HepG2 (cell line): ENCODE data around the gene GNB3. TPM values are rescaled to one million over a fixed set of nuclear protein-coding genes. Genes with fewer than 3 reads are reported as not detected.

Source experiments
- BCLAF1 ChIP-seq: fragments of 450-650 bp; IDR thresholded peaks from 2 replicates; pipeline ENCODE4 v1.6.1; 2017; ENCODE audit warnings: mild to moderate bottlenecking
- DPF2 ChIP-seq: sonication (generic); formaldehyde crosslinking; IDR thresholded peaks from 2 replicates; pipeline ENCODE4 v1.4.0; 2020; ENCODE audit warnings: mild to moderate bottlenecking, low read depth, missing genetic modification reagents, borderline replicate concordance
- HNF1A ChIP-seq, 2 experiments: sonication (generic) in 1 of 2; formaldehyde crosslinking in 1 of 2; IDR thresholded peaks; 2 replicates each; pipeline versions ENCODE4 v1.4.0 to v1.6.1; 2016 to 2020; ENCODE audit warnings: borderline replicate concordance in 1 of 2, low read depth in 1 of 2, mild to moderate bottlenecking in 1 of 2, missing genetic modification reagents in 1 of 2
- MEIS2 ChIP-seq: sonication (generic); formaldehyde crosslinking; IDR thresholded peaks from 2 replicates; pipeline ENCODE4 v1.9.0; 2021; ENCODE audit warnings: mild to moderate bottlenecking, missing genetic modification reagents
- NFAT5 ChIP-seq: sonication (generic); formaldehyde crosslinking; IDR thresholded peaks from 2 replicates; pipeline ENCODE4 v1.4.0; 2020; ENCODE audit warnings: missing genetic modification reagents
- NR2F2 ChIP-seq: IDR thresholded peaks from 2 replicates; pipeline ENCODE4 v1.6.1; 2012; ENCODE audit warnings: low read depth, inconsistent platforms, borderline replicate concordance
- SALL1 ChIP-seq: sonication (generic); formaldehyde crosslinking; IDR thresholded peaks from 2 replicates; pipeline ENCODE4 v1.8.0; 2022; ENCODE audit warnings: mild to moderate bottlenecking, missing genetic modification reagents
- ZBTB42 ChIP-seq: sonication (generic); formaldehyde crosslinking; IDR thresholded peaks from 2 replicates; pipeline ENCODE4 v1.5.0; 2020; ENCODE audit warnings: mild to moderate bottlenecking, missing genetic modification reagents
- ZNF20 ChIP-seq: sonication (generic); formaldehyde crosslinking; IDR thresholded peaks from 2 replicates; pipeline ENCODE4 v1.4.0; 2020; ENCODE audit warnings: mild to moderate bottlenecking, moderate library complexity, missing genetic modification reagents
- ZNF557 ChIP-seq: sonication (generic); formaldehyde crosslinking; IDR thresholded peaks from 2 replicates; pipeline ENCODE4 v1.4.0; 2020; ENCODE audit warnings: missing genetic modification reagents
- polyA plus RNA-seq, 8 experiments: library from polyadenylated mRNA; depleted of rRNA in 3 of 8; stranded (reverse) in 7 of 8; unstranded in 1 of 8; fragments of >200 nt; fragmentation: Illumina TruSeq in 4 of 8; extraction: Trizol in 4 of 8; gene quantifications; 2 replicates each; pipeline versions ENCODE4 v1.2.1 to v1.2.3, GENCODE V29; 2011 to 2016; ENCODE audit warnings: low read depth in 4 of 8, missing spikeins in 1 of 8, mixed read lengths in 1 of 8; ENCODE audit not compliant: insufficient read depth in 1 of 8
- total RNA-seq, 5 experiments: library from RNA; depleted of rRNA; stranded (reverse); fragments of >200 nt; fragmentation: Illumina TruSeq; extraction: Trizol; gene quantifications; 2 replicates each; pipeline ENCODE4 v1.2.3, GENCODE V29; 2016; ENCODE audit warnings: low read depth in 1 of 5
- TF ChIP-seq, protein P1 (sequence below), 2 experiments: sonication (generic) in 1 of 2; formaldehyde crosslinking in 1 of 2; IDR thresholded peaks; 2 replicates each; pipeline versions ENCODE4 v1.4.0 to v1.6.1; 2018 to 2020; ENCODE audit warnings: missing genetic modification reagents in 2 of 2, borderline replicate concordance in 1 of 2, low read depth in 1 of 2, mild to moderate bottlenecking in 1 of 2, missing biosample characterization in 1 of 2

GNB3 gene
- total and polyA plus RNA-seq, 2 of the 13 experiments (the other 11 are each of a cell fraction or from before 2014, with no cell fraction given), result 1.3 to 3.6 TPM

DNA sequence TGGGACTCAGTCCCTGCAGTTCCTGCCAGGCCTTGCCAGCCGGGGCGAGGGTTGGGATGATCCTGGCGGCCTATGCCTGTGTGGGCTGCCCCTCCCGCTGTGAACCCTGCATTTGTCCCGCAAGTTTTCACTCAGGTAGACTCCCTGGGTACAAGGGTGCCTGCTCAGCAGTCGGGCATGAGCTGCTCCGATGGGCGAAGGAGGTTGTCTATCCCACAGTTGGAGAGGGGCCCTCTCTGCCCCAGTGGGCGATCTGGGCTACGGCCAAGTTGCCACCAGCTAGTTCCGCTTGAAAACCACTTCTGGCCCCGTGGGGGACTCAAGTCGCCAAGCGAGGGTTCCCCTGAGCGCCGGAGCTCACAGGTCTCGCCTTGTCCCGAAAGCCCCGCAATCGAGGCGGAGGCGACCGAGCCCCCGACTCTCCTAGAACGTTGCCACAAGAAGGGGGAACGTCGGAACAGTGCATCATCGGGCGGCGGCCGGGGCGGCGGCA is 26.2 kb downstream of the GNB3 start (continued):
- TF ChIP-seq BCLAF1 (no peak), NR2F2 (no peak), ZNF557 (CRISPR knock-in tag) (no peak), MEIS2 (no peak), NFAT5 (CRISPR knock-in tag) (no peak), DPF2 (CRISPR knock-in tag) (no peak), ZBTB42 (CRISPR knock-in tag) (no peak), SALL1 (CRISPR knock-in tag) (no peak), ZNF20 (CRISPR knock-in tag) (no peak), HNF1A (IDR thresholded peaks at IDR 0.05; ENCODE audit: low read depth) (no peak), HNF1A (CRISPR knock-in tag; IDR thresholded peaks at IDR 0.05; ENCODE audit: borderline replicate concordance) (no peak)
- TF ChIP-seq, protein P1, sequence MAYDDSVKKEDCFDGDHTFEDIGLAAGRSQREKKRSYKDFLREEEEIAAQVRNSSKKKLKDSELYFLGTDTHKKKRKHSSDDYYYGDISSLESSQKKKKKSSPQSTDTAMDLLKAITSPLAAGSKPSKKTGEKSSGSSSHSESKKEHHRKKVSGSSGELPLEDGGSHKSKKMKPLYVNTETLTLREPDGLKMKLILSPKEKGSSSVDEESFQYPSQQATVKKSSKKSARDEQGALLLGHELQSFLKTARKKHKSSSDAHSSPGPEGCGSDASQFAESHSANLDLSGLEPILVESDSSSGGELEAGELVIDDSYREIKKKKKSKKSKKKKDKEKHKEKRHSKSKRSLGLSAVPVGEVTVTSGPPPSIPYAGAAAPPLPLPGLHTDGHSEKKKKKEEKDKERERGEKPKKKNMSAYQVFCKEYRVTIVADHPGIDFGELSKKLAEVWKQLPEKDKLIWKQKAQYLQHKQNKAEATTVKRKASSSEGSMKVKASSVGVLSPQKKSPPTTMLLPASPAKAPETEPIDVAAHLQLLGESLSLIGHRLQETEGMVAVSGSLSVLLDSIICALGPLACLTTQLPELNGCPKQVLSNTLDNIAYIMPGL (CRISPR knock-in tag; IDR thresholded peaks at IDR 0.05; ENCODE audit: borderline replicate concordance in 1 of 2, low read depth in 1 of 2), result no peak
